ENCODE measurements around the gene ZNF362.
"Not testable (repeated sequence)": the region's sequence is repeated elsewhere in the genome, so short reads cannot be mapped to it uniquely, and the experiment has no call there.

The ZNF362 gene
- 10.6 to 11.8 reads per million in 2 donors for total RNA-seq

DNA sequence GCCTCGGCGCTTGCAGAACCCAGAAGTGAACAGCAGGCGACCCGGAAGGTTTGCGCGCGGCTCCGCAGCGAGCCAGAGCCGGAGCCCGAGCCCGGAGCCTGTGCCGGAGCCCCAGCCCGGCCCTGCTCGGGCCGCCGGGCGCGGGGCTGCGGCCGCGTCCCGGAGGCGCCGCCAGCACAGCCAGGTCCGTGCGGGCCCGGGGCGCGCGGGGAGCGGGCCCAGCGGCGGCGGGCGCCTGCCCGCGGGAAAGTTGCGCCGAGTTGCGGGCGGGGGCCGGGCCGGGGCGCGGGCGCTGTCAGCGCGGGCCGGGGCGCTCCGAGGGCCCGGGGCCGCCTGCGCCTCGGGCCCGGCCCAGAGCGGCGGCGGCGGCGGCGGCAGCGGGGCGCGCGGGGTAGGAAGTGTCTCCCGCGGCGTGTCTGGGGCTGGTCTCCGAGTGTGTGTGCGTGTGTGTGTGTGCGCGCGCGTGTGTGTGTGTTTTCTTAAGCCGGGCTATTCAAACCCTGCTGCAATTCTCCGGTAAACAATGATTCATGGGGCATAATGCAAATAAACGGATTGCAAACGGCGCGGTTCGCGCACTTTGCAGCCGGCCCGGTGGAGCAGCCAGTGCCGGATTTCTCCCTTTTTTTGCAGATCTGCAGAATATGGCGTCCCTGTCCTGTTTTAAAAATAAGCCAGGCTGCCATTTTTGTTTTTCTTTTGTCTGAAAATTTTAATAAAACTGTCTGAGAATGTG lies at the start of gene ZNF362:
Gene ZNF362, plus strand, starts transcription at position 22 of the 736 bp plus-strand sequence. CDS start 14,083 bp downstream, outside the sequence.
- peak; percentile 61 for DNase-seq

DNA sequence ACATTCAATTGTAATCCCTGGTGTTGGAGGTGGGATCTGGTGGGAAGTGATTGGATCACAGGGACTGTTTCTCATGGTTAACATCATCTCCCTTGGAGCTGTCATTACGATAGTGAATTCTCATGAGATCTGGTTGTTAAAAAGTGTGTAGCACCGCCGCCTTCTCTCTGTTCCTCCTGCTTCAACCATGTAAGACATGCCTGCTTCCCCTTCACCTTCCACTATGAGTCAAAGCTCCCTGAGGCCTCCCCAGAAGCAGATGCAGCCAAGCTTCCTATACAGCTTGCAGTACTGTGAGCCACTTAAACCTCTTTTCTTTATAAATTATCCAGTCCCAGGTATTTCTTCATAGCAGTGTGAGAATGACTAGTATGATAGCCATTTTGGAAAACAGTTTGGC lies 44.3 kb upstream of the ZNF362 start:
- no peak for DNase-seq

DNA sequence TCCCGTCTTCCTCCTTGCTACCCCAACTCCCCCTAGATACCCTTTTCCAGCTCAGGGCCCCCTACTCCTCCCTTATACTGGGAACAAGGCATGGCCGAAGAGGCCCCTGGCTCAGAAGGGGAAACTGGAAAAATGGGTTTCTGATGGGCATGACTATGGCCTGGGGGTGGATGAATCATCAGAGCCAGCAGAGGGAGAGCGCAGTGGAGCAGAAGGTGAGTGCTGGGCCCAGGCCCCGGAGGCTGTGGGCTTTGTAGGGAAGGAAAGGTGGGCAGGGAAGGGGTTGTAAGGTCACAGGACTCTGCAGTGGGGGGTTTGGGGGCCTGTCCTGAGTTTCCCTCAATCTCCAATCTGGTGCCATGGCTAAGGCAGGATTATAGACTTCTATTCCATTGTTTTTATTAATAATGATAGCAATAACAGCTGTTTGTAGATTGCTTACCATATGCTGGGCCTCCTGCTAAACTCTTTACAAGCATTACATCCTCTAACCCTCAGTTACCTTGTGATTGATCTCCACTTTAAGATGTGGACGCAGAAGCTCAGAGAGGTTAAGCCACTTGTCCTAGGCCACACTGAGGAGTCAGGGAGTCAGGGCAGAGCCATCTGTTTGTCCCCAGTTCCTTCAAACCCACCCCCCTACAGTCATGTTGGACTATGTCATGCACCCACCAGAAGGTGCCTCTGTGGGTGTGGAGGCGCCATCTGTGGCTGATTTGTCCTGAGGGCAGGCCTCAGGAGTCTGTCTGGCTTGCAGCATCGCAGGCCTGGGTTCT lies 36.2 kb upstream of the ZNF362 start:
- DNase-seq = no peak

DNA sequence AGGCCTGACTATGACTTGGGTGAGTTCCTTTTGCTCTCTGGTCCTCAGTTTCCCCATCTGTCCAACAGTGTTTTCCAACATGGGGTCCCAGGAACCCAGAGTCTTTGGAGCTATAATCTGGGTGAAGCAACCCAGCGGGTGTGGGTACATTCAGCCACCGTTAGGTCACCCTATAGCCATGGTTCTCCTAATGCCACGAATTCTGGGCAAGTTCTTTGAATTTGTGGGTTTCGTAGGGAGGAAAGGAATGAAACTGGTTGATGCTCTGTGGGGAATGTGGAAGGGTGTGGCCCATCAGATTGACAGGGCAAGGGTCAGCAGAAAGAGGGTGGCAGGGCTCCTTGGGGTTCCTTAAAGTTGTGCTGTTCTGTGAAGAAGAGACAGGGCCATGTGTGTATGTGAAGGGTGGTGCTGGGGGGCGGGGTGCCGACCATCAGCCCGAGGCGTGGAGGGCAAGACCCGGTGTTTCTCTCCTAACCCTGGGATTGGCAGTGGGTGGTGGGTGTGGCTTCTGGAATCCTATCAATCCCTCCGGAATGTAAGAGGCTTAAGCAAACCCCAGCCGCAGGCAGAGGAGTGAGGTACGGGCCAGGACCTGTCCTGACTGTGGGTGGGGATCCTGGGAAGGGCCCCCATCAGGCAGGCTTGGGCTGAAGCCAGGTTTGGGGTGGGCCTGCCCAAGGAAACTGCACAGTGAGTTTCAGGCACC lies 35.5 kb upstream of the ZNF362 start:
- DNase-seq = no peak

GRCh38 chr1:33221385-33221758 lies 34.9 kb upstream of the ZNF362 start:
- no peak for DNase-seq

- DNase-seq = no peak
These were observed 33.9 kb upstream of the ZNF362 start for GRCh38 chr1:33222381-33222780.

GRCh38 chr1:33224166-33224707 lies 32.1 kb upstream of the ZNF362 start:
- no peak for DNase-seq

DNA sequence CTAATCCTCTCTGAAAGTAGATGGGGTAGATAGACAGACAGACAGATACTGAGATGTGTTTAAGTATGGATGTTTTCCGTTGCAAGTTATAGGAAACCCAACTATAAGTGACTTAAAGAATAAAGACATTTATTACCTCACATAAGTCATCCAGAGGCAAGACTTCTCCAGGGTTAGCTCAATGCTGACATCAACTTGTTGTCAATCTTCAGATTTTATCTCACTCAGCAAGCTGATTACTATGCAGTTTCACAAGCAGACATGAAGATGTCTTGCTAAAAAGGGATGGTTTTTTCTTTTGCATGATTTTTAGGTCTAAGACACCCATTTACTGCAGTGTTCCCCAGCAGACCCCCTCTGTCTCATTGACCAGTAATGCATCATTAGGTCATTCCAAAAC lies 30.7 kb upstream of the ZNF362 start:
- no peak for DNase-seq

GRCh38 chr1:33228935-33229487 lies 27.3 kb upstream of the ZNF362 start:
- no peak for DNase-seq

GRCh38 chr1:33231166-33231565 lies 25.1 kb upstream of the ZNF362 start:
- no peak for DNase-seq

DNA sequence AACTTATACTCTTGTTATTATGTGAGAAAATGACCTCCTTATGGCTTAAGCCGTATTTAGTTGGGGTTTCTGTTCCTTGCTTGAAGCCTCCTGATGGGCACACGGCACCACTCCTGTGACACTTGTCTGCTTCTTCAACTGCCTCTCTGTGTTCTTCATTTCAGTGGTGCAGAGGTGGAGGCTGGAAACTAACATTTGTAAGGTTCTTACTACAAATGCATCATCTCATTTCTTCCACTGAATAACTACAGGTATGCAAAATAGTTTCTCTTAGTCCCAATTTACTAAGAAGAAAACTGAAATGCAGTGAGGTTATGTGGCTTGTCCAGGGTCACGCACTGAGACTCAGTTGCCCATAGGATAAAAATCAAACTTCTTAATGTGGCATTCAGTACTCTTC lies 23.6 kb upstream of the ZNF362 start:
- DNase-seq = no peak

- no peak for DNase-seq
These were observed 22.2 kb upstream of the ZNF362 start for GRCh38 chr1:33234131-33234530.

GRCh38 chr1:33234588-33234990 lies 21.7 kb upstream of the ZNF362 start:
- no peak for DNase-seq

DNA sequence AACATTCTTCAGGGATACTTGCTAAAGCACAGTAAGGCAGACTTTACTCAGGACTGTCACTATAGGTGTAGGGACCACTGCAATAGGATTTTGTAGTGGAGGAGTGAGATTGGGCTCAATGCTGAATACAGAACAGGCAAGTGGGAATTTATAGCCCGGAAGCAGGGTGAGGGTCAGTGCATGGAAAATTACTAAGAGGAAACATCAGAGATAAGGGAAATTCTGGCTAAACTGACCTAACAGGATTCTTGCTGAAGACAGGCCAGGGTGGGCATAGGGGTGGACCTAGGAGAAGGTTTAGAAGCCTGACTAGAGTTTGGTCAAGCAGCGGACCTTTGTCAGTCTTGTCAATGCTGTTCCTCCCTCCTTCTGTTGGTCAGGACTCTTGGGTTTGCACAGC lies 20.8 kb upstream of the ZNF362 start:
- no peak for DNase-seq

DNA sequence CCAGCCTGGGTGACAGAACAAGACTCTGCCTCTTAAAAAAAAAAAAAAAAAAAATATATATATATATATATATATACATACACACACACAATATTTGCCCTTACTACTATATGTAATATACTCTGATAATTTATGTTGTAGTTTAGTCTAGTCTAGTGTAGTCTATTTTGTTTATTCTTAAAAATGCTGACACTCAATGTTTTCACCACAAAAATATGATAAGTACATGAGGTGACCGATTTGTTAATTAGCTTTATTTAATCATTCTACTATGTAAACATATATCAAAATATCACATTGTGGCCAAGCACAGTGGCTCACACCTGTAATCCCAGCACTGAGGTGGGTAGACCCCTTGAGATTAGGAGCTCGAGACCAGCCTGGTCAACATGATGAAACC lies 19.8 kb upstream of the ZNF362 start:
- DNase-seq = no peak

DNA sequence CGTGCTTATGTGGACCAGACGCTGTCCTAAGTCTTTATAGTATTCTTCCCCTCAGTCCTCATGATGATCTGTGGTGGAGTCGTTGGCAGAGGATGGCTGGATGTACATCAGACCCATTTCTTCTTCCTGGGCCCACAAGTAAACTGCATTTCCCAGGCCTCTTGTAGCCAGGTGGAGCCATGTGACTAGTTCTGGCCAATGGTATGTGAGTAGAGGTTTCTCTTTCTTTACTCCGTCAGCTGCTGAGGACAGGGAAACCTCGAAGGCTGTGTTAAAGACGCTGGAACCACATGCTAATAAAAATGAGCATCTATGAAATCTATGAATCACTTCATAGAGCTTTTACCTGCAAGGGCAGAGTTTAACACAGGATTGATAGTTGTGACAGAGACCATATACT lies 18.7 kb upstream of the ZNF362 start:
- no peak for DNase-seq

DNA sequence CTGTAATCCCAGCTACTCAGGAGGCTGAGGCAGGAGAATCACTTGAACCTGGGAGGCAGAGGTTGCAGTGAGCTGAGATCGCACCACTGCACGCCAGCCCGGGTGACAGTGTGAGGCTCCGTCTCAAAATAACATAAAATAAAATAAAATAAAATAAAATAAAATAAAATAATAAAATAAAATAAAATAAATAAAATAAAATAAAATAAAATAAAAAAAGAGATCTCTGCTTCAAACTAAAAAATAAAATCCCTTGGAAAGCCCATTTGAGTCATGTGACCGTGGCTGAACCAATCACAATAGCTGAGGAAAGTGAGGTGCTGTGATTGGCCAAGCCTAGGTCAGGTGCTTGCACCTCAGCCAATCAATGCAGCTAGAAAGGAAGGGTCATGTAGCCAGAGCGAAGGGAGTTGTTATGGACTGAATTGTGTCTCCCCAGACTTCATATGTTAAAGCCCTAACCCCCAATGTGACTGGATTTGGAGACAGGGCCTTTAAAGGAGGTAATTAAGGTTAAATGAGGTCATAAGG lies 18.0 kb upstream of the ZNF362 start:
- DNase-seq = not testable (repeated sequence)

- not testable (repeated sequence) for DNase-seq
These were observed 16.9 kb upstream of the ZNF362 start for GRCh38 chr1:33239410-33239809.

DNA sequence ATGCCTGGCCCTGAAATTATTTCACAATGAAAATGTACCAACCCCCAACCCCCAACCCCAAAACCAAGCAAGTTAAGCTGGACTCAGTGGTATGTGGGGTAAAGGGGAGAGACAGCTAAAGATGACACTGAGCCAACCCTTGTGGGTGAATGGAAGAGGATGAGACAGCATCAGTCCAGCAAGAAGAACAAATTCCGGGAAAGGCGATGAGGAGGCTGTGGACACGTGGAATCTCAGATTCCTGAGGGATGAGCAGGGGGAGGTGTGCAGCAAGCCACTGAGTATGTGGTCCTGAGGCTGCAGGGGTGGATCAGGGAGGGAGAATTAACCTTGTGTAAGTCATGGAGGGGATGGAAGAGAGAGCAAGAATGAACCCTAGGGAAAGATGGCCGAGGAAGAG lies 14.4 kb upstream of the ZNF362 start:
- DNase-seq = no peak

GRCh38 chr1:33242652-33243051 lies 13.6 kb upstream of the ZNF362 start:
- no peak for DNase-seq

- no peak for DNase-seq
These were observed 12.0 kb upstream of the ZNF362 start for GRCh38 chr1:33244143-33244808.

GRCh38 chr1:33244809-33245186 lies 11.5 kb upstream of the ZNF362 start:
- DNase-seq = no peak
